Muscle of leg (tissue), 11 donors: ENCODE data around the gene PSMD1. TPM values are rescaled to one million over a fixed set of nuclear protein-coding genes. Genes with fewer than 3 reads are reported as not detected.

Source experiments
- DNase-seq: peaks from one replicate; pipeline ENCODE4 v3.0.0; 2013
- H3K27ac ChIP-seq: one replicate; pipeline ENCODE4 v1.5.1; 2013; ENCODE audit warnings: mild to moderate bottlenecking, low read length, control low read depth
- H3K27me3 ChIP-seq: one replicate; pipeline ENCODE4 v1.6.1; 2013; ENCODE audit warnings: low read length; ENCODE audit not compliant: control insufficient read depth, insufficient read depth
- H3K36me3 ChIP-seq: one replicate; pipeline ENCODE4 v1.6.1; 2013; ENCODE audit warnings: low read length; ENCODE audit not compliant: control insufficient read depth, insufficient read depth
- H3K4me1 ChIP-seq: one replicate; pipeline ENCODE4 v1.6.1; 2013; ENCODE audit warnings: low read length; ENCODE audit not compliant: control insufficient read depth, insufficient read depth
- H3K4me3 ChIP-seq: one replicate; pipeline ENCODE4 v1.5.1; 2013; ENCODE audit warnings: low read length, control low read depth
- H3K9me3 ChIP-seq: replicated peaks from 2 replicates; pipeline ENCODE4 v1.6.1; 2013; ENCODE audit warnings: low read depth, low read length; ENCODE audit not compliant: control insufficient read depth
- WGBS: methylation state at CpG from one replicate; pipeline ENCODE4 v1.1.5; 2013; ENCODE audit warnings: missing lambda C conversion rate; ENCODE audit not compliant: insufficient coverage; 5-methylcytosine and 5-hydroxymethylcytosine counted together
- polyA plus RNA-seq, 8 donors: library from polyadenylated mRNA; unstranded; fragments of 120-200 nt; gene quantifications; one replicate each; pipeline versions ENCODE4 v1.2.1 to v1.2.3, GENCODE V29; 2013; ENCODE audit warnings: inconsistent platforms in 1 of 8, low replicate concordance in 1 of 8; ENCODE audit not compliant: insufficient read length in 8 of 8, insufficient read depth in 1 of 8
- total RNA-seq: library from RNA; stranded (reverse); fragments of 120-200 nt; gene quantifications from one replicate; pipeline ENCODE4 v1.2.4, GENCODE V29; 2013

Gene PSMD1
- total and polyA plus RNA-seq, 9 donors, result 69.1 to 83.4 (median 77.4) TPM

DNA sequence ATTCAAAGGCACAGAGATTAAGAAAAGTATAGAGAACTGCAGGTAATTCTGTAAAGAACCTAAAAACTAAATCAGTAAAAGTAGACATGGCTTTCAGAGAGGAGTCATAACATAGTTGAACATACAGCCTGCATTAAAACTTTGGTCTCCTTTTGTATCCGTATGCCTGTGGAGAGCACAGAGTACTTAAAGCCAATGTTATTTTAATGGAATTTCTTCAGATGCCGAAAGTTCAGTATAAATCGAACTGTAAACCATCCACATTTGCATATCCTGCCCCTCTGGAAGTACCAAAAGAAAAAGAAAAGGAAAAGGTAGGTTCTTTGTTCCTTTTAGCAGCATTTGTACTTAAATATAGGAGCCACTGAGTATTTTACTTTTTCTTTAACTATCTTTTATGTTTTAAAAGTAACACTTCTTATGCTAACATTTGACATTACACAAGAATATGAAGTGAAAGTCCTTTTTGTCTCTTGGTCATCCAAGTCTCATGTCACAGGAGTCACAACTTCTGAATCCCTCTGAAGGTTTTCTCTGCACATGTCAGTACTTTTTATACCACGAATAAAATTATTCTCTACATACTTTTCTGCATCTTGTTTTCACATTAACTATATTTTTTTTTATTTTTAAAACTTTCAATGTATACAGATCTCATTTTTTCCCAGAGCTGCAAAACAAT, 106.9 kb downstream of the PSMD1 start:
- no CpG with 5 or more reads among the region's 4 CpGs for WGBS
- H3K36me3 ChIP-seq, result peaks cover 13% of the 10 kb centered on the region
- H3K4me1 ChIP-seq, result no peaks in the 10 kb centered on the region
- H3K27me3 ChIP-seq, result no peaks in the 10 kb centered on the region
- H3K4me3 ChIP-seq, result no peak overlapping the region
- DNase-seq, result no peak
- H3K9me3 ChIP-seq, result no peaks in the 10 kb centered on the region
- H3K27ac ChIP-seq, result no peak overlapping the region

DNA sequence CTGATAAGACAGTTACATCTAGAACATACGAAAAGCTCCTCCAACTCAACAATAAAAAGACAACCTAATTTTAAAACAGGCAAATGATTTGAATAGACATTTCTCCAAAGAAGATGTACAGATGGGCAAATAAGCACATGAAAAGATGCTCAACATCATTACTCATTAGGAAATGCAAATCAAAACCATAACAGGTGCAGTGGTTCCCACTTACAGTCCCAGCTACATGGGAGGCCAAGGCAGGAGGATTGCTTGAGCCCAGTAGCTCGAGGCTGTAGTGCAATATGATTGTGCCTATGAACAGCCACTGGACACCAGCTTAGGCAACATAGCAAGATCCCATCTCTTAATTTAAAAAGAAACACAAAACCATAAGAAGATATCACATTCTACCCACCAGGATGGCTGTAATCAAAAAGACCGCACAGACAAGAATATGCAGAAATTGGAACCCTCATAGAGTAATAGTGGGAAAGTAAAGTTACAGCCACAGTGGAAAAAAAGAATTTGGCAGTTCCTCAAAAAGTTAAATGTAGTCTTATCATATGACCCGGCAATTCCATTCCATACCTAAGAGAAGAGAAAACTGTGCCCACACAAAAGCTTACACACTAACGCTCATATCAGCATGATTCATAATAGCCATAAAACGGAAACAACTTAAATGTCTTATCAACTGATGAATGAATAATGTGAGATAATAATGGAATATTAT, 111.2 kb downstream of the PSMD1 start:
- H3K9me3 ChIP-seq, result no peaks in the 10 kb centered on the region
- DNase-seq, result no peak
- no peak overlapping the region for H3K4me3 ChIP-seq
- H3K36me3 ChIP-seq, result peaks cover 30% of the 10 kb centered on the region
- no peaks in the 10 kb centered on the region for H3K27me3 ChIP-seq
- no CpG with 5 or more reads among the region's 6 CpGs for WGBS
- H3K27ac ChIP-seq, result no peak overlapping the region
- no peaks in the 10 kb centered on the region for H3K4me1 ChIP-seq

DNA sequence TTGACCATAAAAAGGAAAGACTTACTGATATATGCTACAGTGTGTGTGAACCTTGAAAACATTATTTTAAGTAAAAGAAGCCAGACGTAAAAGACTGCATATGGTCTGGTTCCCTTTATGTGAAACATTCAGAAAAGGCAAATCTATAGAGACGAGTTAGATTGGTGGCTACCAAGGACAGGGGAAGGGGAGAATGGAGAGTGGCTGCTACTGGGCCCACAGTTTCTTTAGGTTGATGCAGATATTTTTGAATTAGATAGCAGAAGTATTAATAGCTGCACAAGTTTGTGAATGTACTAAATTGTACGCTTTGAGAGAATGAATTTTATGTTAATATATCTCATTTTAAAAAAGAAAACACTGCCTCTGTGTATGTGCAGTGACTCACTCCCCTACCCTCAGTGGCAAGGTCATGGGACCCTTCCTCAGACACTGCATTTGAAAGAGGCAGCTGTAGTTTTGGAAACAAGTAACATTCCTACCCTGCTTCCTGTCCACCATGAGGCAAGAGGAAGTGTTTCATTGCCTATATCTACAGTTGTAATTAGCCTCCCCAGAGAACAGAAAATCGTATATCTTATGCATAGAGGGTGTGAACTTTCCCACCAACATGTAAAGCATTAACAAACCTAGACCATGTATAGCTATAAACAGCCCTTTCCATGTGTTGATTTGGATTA, 111.9 kb downstream of the PSMD1 start:
- 97% methylated on average over 2 of the region's 4 CpGs for WGBS
- peaks cover 35% of the 10 kb centered on the region for H3K36me3 ChIP-seq
- no peaks in the 10 kb centered on the region for H3K27me3 ChIP-seq
- H3K4me1 ChIP-seq, result no peaks in the 10 kb centered on the region
- H3K27ac ChIP-seq, result peak overlapping the region; percentile 42
- no peak overlapping the region for H3K4me3 ChIP-seq
- H3K9me3 ChIP-seq, result no peaks in the 10 kb centered on the region
- DNase-seq, result peak; percentile 30

DNA sequence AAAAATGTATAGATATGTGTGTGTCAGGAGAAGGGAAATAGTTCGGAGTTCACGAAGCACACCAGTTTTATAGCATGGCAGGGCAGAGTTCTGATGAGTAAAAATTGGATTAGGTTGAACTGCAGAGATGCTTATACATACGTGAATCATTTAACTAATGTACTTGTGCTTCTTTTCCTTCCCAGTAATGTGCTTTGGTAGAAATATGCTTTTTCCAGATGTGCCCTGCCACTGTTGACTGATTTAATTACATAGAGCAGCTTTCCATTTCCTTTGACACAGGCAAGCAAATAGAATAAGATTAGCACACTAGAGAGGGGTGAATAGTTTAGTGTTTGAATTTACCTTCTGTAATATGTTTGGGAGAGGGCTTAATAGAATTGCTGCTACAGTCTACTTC, 112.8 kb downstream of the PSMD1 start:
- 50% methylated on average over 2 of the region's 3 CpGs for WGBS
- Histone ChIP-seq H3K27ac (peak overlapping the region; percentile 42), H3K27me3 (no peaks in the 10 kb centered on the region), H3K4me1 (no peaks in the 10 kb centered on the region), H3K4me3 (no peak overlapping the region), H3K36me3 (peaks cover 34% of the 10 kb centered on the region), H3K9me3 (no peaks in the 10 kb centered on the region)
- peak; percentile 57 for DNase-seq

GRCh38 chr2:231170055-231170454, 113.4 kb downstream of the PSMD1 start:
- DNase-seq, result peak; percentile 36
- Histone ChIP-seq H3K27me3 (no peaks in the 10 kb centered on the region), H3K4me1 (no peaks in the 10 kb centered on the region), H3K9me3 (no peaks in the 10 kb centered on the region), H3K4me3 (no peak overlapping the region), H3K27ac (no peak overlapping the region), H3K36me3 (peaks cover 33% of the 10 kb centered on the region)
- no CpG with 5 or more reads among the region's 1 CpG for WGBS

DNA sequence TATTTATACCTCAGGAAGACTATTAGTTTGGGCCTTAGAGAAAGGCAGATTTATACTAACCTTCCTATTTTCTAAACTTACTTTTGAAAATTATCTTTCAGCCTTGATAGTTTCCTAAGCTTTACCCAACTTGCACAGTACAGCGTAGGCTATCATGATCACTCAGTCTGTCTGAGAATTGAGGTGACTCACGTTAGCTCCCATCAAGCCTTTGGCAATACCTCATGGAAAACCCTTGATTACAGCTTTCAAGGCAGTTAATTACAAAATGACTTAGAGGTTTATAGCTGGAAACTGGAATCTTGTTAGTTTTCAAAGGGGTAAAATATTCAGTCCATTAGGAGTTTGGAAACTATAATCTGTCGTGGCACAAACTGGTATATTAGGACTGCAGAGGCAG, 115.4 kb downstream of the PSMD1 start:
- Histone ChIP-seq H3K4me1 (no peaks in the 10 kb centered on the region), H3K4me3 (no peak overlapping the region), H3K27me3 (no peaks in the 10 kb centered on the region), H3K27ac (no peak overlapping the region), H3K9me3 (no peaks in the 10 kb centered on the region), H3K36me3 (peaks cover 27% of the 10 kb centered on the region)
- DNase-seq, result no peak
- 83% methylated on average over 1 of the region's 3 CpGs for WGBS

- DNase-seq, result no peak
- H3K9me3 ChIP-seq, result no peaks in the 10 kb centered on the region
- H3K4me1 ChIP-seq, result no peaks in the 10 kb centered on the region
- WGBS, result no CpG with 5 or more reads among the region's 2 CpGs
- peaks cover 20% of the 10 kb centered on the region for H3K36me3 ChIP-seq
- H3K27me3 ChIP-seq, result no peaks in the 10 kb centered on the region
- no peak overlapping the region for H3K4me3 ChIP-seq
- H3K27ac ChIP-seq, result no peak overlapping the region
These were observed 117.6 kb downstream of the PSMD1 start for GRCh38 chr2:231174211-231174651.

DNA sequence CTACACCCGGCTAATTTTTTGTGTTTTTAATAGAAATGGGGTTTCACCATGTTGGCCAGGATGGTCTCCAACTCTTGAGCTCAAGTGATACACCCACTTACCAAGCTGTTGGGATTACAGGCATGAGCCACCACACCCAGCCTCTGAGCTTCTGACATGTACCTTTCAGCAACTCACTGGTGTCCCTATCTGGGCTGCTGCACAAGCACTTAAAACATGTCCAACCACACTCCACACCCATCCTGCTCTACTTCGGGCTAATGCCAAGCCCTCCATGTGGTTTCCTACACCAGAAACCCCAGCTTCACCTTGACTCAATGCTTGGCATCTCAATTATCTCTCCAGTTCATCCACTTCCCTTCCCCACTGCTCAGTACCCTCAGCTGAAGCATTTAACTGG, 119.4 kb downstream of the PSMD1 start:
- Histone ChIP-seq H3K36me3 (peaks cover 15% of the 10 kb centered on the region), H3K4me1 (no peaks in the 10 kb centered on the region), H3K9me3 (no peaks in the 10 kb centered on the region), H3K27ac (no peak overlapping the region), H3K4me3 (no peak overlapping the region), H3K27me3 (no peaks in the 10 kb centered on the region)
- 77% methylated on average over 1 of the region's 2 CpGs for WGBS
- DNase-seq, result no peak

DNA sequence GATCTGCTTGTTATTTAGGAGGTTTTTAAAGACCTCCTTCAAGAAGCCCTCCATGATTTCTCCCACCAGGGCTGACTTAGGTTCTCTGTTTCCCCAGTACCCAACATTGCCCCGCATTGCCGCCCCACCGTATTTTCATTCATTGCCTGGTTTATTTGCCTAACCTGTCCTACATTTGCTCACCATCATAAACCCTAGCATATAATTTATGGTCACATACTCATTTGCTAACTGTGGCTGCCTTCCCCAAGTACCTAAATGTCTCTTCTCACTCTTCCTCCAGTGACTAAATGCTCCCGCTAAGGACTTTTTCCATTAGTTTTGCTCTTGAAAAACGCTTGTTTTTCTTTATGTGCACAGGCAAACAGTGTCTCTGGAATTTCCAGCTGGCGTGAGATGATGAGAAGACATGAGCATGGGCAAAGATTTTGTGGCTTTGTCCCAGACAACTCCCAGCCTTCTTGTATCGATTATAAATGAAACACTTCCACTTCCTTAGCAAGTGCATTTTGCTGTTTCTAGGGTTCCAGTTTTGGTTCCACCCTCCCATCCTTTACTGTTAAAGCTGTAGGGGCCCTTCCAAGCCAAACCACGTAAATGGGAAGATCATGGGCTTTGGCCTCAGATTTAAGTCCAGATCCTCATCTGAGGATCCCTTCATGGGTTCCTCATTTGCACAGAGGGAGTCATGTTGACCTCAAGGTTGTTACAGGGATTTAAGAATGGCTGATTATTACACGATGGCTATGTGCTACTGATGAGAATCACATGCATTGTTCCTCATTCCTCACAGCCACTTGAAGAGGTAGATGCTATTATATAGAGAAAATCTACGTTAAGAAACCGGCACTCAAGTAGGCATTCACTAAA, 120.7 kb downstream of the PSMD1 start:
- H3K36me3 ChIP-seq, result peaks cover 11% of the 10 kb centered on the region
- H3K9me3 ChIP-seq, result no peaks in the 10 kb centered on the region
- no peak overlapping the region for H3K4me3 ChIP-seq
- WGBS, result 92% methylated on average over 8 of the region's 11 CpGs
- H3K4me1 ChIP-seq, result no peaks in the 10 kb centered on the region
- H3K27ac ChIP-seq, result no peak overlapping the region
- no peaks in the 10 kb centered on the region for H3K27me3 ChIP-seq
- DNase-seq, result no peak
